UCSD-AML1 (cell line): ENCODE results near the gene TBX5.

Experiments used
- DNase-seq: peaks from one replicate; lab custom pipeline; 2025; ENCODE audit not compliant: unreplicated experiment; lab: John Stamatoyannopoulos, UW

TBX5 gene

DNA sequence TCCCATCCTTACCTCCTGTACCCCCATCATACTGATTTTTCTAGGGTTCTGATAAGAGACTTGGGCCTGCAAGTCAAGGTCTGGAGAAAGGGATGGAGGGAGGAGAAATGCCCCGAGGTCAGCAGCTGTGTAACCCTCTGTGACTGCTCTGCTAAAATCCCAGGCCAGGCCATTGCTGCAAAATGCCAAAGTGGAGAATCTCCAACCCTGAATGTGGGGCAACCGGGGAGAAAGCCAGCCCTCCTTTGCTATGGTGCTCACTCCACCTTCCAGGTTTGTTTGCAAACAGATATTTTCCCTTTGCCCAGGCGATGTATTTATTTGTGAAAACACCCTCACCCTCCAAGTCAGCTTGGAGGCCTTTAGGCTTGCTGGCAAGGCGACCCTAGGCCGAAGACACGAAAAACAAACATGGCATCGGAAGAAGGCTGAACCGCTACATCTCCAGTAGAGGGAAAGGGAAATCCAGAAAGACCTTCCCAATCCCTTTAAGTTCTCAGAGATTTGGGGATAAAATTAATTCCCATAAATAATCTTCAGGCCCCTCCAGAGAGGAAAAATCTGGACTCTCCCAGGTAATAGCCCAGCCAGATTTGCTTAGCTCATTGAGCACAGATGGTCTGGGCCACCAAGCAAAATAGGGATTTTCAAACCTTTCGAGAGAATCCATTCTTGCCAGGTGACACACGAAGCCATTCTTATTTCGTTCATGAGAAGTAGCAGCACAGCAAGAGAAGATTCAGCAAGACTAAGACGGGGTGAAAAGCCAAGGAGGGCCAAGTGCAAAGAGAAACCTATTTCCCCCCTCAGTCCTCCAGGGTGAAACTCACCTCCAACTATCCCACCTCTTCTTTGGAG, 1.3 kb upstream of the TBX5 start:
- DNase-seq: no peak

DNA sequence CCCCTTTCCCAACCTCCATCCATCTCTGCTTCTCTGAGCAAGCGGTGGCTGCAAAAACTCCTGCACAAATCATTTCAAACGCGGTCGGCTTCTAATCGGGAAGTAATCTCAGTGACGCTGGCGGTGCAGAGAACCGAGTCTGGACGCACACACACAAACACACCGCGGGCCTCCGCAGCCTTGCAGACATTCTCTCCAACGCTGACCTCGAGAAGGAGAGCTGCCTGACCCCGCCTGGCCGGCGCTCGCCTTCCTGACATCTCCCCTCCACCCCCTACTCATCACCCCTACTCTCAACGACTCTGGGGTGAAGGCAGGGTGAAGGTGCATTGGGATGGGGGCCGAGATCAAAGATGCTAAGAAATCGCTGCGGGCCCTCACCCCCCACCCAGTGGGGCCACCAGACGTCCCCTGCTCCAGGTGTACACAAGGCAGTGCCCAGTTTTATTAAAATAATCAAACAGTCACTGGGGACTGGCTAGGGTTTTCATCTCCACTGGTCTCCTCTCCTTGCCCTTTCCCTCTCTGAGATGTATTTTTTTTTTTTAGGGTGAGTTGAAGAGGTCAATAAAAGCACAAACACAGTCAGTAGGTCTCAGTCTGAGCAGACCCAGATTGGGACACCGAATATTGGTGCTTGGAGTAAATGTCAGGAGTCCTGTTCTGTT, 506 bp upstream of the TBX5 start:
- no peak for DNase-seq

DNA sequence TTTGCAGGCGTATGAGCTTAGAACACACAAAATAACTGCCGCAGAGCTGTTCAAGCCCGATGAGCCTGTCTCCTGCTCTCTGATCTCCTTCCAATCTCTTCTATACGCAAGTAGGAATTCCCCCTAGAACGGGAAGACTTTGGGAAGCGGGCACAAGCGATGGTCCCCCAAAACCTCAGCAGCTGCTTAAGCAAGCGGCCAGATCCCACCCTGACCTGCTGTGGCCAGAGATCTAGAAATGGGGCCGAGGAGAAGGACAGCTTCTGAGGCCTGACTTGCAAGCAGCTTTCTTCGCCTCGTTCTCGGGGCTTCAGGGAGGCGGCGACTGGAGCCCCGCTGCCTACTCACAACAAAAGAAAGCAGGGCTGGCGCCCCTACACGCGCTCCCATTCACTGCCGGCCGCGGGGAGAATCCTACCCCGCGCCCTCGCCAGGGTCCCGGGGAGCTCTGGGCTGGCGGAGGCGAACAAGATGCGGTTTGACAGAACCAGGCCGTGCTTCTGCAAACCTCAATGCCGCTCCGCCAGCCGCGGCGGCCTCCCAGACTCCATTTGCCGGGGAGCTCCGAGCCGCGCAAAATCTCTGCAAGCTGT, 922 bp downstream of the TBX5 start:
- no peak for DNase-seq

DNA sequence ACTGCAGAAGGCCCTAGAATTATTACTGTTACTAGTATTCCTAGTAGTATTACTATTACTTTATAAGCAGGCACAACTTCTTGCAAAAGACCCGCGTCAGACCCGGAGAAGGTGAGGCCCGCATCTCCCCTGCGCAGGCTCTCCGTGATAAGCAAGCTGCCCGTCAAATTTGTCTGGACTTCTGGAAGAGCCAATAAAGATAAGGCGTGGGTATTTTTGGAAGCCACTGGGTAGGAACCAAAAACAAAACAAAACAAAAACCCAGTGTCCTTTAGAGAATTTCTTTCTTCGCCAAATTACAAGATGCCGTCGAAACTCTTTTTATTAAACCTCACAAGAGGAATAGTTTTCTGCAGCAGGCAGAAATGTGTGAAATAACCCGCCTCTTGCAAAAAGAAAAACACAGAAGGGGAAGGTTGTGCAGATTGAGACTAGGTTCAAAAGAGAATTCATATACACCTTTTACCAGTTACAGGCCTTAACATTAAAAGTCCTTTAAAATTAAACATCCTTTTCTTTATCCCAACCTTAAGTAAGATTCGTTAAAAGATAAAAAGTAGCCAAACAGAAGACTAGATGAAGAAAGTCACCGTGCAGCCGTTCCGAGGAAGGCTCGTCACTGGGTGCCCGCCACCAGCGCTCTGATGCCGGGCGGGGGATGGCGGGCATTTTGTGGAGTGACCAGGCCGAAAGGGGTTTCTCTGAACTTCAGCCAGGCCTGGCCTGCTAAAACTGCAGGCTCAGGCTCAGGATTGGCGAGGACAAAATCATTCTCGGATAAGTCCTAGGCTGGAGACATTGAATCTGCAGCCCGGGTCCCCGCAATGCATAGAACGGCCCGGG, 1.6 kb downstream of the TBX5 start:
- DNase-seq: no peak

DNA sequence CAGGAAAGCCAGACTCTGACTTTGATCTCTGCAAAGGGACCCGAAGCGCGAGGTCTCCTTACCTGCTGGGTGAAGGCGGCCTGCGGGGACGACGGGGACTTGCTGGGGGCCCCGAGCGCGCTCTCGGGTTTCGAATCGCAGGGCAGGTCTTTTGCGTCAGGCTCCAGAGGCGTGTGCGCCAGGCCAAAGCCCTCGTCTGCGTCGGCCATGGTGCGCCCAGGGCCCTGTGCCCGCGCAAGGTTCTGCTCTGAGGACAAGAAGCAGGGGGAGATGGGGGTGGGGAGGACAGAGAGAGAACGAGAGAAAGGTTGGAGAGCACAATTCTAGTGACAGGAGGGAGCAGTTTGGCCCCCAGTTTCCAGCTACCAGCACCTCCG, 2.3 kb downstream of the TBX5 start:
- DNase-seq: no peak

DNA sequence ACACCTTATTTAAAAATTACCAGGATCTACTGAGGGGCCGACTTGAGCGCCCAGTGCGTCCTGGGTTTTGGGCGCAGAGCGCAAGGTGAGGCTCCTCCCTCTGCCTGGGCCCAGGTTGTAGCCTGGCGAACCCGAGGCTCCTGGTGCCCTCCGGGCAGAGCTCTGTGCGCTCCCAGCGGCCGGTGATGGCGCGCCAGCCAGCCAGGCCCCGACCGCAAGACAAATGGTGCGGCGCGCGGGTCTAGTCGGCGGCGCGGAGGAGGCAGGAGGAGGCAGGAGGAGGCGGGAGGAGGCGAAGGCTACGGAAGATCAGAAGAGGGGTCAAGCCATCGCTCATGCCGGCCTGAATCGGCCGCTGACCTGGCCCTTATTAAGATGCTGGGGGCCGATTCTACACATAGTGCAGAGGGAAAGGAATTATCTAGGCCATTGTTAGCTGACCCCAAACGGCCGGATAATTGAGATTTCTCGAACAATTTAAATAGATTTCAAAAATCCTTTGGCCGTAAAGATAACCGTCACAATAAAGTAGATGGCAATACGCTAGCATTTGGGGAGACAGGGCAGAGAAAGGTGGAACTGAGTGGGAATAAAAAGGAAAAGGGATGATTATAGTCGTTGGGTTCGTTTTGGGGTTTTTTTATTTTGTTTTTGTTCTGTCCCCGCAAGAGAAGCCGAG, 2.8 kb downstream of the TBX5 start:
- DNase-seq: no peak

DNA sequence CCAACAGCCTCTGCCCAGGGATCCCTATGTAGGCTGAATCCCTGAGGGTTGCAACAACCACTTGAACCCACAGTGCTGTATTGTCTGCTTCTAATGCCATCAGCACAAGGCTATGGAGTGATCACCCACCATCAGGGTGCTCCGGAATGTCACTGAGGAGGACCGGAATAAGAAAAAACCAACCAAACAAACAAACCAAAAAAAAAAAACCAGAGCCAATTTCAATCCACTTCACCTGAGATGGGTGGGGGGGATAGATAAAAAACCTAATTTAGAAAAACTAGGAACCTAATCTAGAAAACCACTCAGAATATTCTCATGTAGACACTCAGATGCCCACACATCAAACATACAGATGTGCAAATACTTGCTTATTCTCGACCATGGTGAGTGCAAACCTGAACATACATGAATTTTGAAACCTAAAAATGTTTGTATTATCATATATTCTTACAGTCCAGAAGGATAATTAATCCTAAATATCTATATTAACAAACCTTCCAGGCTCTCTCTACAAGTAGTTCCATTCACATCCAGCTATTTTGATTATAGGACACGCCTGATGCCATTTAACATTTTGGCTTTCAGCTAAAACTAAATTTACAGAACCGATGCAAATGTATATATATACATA, 3.7 kb downstream of the TBX5 start:
- DNase-seq: no peak

DNA sequence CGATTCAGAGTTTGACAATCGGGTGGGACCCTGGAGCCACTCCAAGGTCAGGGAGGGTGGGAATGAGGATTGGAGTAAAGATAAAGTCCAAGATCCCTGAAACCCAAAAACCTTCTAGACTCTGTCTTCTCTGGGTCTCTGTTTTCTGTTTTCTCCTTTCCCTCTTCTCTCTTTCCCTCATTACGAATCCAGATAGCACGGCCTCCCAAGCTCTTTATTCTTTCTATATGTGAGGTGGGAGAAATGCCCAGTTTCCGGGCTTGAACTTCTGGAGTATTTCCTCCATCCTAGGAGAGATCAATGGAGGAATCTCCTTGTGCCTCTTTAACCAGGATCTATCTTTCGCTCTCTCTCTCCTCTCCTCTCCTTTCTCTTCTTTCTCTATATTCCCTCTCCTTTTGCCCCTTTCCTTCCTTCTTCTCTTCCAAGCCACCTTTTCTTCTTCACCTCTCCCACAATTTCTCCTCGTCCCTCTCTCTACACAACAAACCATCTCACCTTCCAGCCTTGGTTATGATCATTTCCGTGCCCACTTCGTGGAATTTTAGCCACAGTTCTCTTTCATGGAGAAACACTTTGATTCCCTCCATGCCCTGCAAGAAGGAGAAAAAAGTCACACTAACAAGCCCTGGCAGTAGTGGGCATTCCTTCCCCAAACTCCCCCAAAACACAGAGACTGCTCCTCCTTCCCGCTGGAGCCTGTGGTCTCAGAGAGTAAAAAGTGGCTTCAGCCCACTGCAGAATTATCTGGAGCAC, 4.4 kb downstream of the TBX5 start:
- no peak for DNase-seq

DNA sequence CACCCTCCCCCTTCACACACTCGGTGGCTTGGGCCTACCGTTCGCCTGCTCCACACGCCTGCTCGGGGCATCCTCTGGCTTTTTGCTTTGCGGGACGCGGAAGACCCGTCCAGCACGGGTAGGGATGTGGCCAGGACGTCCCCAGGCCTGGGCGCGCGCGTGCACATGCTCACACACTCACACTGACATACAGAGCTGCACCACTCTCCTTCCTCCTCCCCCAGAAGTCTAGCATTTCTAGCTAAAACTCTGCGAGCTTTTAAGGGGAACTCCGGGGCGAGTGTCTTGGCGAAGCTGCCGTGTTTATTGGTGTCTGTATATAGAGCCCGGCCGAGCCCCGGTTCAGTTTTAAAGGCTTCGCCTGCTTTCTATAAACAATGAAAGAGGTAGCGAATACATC, 5.0 kb downstream of the TBX5 start:
- DNase-seq: no peak

DNA sequence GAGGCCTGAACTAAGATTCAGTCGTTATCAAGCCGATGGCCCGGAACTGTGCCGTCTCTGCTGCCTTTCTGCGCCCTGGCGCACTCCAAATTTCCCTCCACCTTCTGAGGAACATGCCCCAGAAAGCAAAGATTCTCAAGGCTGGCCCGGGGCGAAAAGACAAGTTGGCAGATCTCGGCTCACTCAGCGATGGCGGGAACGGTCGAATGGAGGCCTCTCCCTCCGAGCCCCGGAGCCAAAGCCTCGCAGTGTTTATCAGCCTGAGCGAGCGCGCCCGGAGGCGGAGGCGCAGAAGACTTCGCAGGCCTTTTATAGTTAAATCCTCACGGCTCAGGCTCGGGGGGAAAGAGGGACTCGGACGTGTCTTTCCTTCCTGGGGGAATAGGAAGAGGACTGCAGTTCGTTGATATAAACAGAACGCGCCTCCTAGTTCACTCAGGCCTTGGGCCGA, 5.6 kb downstream of the TBX5 start:
- DNase-seq: no peak

DNA sequence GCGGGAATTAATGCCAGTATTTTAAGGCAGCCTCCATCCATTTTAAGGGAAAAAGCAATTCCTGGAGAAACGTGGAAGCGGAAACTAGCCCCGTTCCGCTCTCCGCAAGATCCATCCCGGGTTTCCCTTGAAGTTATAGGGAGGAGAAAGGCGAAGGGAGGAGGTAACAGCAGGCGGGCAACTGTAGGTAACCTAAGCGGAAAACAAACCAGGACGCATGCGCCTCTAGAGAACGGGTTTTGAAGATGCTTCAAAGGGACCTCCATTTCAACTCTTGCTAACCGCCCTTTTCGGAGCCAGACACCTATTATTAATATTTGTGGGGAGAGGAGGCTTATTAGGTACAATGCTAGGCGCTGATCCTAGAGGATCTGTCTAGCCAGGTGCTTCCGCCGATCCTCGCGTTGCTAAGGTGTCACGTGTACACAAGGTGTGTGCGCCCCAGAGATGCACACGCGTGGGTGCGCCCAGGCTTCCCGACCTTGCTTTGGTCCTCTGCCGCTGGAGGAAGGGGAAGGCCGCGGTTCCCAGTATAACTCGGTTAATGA, 6.2 kb downstream of the TBX5 start:
- no peak for DNase-seq

DNA sequence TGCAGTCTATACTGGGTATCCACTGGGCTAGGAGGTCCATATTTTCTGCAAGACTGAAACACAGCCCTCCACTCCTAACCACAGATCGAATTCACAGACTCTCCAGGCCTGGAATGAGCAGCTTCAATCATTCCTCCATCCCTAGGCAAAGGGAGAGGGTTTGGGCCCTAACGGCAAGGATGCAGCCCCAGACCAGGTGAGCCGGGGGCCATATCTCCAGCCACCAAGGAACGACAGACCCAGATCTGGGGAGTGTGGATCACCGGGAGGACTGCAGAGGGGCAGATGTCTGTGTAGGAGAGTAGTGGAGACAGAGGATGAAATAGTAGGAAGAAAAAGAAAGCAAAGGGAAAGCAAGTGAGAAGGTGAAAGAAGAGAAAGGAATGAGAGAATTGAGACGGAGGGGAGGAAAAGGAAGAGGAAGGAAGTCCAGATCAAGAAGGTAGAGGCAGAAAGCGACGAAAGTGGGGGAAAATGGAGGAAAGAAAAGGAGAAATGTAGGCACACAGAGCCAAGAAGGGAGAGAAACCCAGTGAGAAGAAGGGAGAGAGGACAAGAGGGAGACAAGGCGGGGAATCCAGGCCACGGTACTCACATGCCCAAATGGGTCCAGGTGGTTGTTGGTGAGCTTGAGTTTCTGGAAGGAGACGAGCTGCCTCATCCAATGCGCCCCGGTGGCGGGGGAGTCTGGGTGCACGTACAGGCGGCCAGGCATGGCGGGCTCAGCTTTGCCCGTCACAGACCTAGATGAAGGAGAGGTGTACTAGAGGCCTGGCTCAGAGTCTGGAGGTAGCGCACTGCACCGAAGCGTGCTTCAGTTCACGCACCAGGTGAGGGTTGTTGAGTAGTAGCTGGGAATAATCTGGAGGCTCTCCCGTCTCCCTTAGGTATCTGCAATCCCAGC, 7.7 kb downstream of the TBX5 start:
- DNase-seq: no peak

DNA sequence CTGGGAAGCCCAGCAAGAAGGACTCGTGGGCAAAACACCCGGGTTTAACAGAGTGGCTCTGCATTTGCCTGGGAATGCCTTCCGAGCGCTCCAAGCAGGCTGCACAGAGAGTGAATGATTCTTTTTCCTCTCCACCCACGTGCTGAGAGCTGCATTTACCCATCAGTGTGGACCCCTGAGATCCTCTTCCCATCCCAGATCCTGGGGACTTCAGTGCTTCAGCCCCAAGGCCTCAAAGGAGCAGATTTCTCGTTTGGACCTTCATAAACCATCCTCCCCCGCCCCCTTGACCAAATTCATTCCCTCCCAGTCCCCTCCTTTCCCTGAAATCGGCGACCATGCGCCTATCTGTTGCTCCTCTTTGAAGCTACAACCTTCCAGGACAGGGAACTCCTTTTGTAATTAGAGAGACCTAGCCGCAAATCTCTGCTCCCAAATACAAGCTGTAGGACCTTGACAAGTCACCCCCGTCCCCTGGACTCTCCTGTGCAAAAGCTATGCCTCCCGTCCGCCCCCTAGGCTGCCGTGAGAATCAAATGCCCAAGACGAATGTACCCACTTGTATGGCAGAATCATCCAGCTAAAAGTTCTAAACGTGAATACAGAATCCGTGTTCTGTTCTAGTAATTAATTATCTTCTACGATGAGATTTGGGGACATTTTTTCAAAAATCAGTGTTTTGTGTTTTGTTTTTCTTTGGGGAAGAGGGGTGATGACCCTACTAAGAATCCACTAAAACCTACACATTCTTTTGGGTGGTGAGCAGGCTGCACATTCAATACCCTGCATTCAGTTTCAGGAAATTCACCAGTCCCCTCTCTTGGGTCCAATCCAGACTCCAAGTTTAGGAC, 8.8 kb downstream of the TBX5 start:
- no peak for DNase-seq

DNA sequence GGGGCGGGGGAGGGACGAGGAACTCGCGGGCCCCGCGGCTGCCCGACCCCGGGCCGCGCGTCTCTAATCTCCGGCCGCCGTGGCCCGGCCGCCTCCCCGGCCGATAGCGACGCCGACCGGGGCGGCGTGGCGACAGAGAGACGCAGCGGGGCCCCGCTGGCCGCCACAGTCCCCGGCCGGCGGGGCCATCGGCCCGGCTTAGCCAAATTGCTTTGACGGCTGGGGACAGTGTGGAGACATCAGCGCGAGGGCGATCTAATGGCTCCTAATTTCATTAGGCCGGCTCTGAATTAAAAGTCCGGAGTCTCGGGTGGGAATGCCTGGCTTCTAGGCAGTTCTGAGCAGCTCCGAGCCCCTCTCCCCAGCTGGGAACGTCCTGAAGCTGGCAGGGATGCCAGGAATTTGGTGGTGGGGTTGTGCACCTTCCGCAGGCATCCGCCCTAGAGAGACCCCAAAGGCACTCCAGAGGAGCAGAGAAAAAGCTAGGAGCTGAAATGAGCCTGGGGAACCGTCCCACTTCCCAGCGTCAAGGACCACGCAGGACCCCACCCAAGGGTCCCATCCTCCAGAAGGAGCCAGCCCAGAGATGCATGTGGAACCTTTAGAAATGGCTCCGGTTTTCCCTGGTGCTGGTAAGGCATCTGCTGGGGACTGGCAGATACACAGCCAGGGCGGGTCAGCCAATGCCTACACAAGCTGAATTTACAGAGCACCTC, 9.6 kb downstream of the TBX5 start:
- no peak for DNase-seq

DNA sequence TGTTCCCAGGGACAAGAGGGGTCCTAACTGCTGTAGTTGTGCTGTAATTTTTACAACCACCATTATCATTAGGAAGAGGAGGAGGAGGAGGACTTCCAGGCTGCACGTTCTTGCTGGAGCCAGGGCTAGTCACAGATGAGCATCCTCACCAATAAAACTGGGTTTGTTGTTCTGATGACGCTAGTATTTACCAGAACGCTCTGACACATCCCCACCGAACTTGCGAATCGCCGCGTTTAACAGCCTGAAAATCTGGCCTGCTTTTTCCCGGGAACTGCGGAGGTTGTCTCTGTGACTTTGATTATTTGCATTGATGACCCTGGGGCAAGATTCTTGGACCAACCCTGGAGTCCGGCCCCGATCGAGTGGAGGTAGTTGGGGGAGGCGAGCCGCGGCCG, 10.2 kb downstream of the TBX5 start:
- DNase-seq: no peak

DNA sequence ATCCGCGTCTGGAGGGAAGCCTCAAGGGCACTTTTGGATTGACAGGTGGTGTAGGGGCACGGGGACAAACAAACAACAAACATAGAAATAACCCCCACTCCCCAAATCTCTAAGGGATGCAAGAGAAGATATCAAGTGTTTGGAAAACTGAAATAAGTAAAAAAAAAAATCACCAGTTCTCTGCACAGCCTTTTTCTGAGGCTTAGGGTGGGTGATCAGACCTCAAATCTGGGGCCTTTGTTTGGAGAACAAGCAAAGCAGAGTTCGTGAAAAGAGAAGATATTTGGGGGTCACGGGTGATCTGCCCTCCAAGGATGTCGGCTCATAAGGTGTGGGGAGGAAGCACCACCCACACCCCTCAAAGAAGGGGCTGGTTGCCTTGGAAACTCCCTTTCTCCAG, 10.7 kb downstream of the TBX5 start:
- DNase-seq: no peak

DNA sequence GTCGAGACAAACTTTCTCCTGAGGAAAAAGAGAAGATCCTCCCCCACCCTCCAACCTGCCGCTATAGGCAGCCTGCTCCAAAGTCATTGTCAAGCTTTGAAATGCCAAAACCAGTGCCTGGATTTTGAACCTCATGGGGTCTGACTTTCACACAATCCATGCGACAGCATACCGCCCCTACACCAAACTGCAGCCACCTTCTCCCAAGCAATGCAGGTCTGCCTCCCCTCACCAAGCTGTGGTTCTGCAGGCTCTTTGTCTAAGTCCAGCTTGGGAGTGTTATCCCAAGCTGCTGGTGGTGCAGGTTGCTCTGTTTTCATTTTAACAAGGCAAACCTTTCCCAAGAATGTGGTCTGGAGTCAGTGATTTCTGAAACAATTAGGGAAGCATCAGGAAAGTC, 12.4 kb downstream of the TBX5 start:
- DNase-seq: no peak
